ENCODE data around the gene OPCML.

The OPCML gene

DNA sequence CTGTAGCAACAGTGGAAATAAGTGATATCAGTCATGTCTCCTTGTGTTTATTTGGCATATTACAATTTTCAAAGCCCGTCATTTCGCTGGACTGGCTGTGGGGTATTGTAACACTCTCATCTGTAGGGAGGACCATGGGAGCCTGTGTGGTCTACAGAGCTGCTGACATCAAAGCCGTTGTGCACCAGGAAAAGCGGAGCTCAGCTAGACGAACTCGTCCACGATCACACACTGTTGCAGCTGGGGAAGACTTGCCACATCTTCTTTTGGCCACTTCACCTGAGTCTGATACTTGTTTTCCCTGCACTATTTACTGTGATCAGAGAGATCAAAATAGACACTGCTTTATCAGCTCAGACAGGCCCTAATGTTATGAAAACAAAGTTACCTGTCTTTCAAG is 741.3 kb downstream of the OPCML start:
- no peak for DNase-seq (ENCODE audit: low read depth in 2 of 2)

GRCh38 chr11:132790466-132790865 is 741.8 kb downstream of the OPCML start:
- no peak for DNase-seq (ENCODE audit: low read depth in 2 of 2)

DNA sequence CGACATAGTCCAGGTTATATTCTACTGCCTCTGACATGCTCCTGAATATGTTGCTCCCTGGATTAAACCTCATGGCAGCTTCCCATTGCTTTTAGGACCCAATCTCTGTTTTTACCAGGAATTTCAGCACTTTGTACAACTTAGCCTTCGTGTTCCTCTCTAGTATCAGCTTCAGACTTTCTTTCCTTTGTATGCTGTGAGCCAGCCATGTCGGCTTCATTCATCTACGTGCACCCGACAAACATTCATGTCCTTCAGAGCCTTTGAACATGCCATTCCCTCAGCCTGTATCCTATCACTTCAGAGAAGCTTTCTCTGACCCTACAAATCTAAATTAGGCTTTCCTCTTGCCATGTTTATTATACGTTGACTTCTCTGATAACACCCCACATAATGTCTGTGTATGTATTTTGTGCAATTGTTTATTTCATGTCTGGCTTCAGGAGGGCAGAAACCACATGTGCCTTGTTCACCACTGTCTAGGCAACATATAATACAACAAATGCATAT is 743.4 kb downstream of the OPCML start:
- DNase-seq (ENCODE audit: low read depth in 2 of 2): no peak

DNA sequence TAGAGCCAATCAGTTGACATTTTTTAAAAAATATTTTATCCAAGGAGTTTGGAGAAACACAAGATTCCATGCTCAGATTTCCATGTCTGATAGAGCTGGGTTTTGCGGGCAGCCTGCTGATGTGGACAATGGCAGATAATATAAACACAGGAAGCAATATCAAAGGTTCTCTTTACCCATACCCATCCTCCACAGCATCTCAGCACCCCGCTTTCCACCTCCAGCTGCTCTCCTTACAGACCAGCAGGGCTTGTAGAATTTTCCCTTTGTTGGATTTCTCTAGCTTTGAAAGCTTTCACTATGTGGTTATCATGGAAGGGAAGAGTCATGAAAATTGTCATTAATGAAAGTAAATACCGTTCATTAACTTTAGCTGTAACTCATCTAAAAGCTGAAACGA is 746.4 kb downstream of the OPCML start:
- DNase-seq (ENCODE audit: low read depth in 2 of 2): no peak

DNA sequence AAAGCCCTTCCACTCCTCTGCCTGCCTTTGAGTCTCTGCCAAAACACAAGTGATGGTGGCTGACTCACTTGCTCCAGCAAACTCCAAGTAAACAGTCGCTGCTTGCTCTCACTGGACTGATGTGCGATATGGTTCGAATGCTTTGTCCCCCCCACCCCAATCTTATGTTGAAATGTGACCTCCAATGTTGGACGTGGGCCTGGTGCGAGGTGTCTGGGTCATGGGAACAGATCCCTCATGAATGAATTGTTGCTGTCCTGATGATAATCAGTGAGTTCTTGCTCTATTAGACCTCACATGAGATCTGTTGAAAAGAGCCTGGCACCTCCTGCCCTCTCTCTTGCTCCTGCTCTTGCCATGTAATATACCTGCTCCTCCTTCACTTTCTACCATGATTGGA is 747.9 kb downstream of the OPCML start:
- no peak for DNase-seq (ENCODE audit: low read depth in 2 of 2)

GRCh38 chr11:132782102-132782501 is 750.2 kb downstream of the OPCML start:
- no peak for DNase-seq (ENCODE audit: low read depth in 2 of 2)

DNA sequence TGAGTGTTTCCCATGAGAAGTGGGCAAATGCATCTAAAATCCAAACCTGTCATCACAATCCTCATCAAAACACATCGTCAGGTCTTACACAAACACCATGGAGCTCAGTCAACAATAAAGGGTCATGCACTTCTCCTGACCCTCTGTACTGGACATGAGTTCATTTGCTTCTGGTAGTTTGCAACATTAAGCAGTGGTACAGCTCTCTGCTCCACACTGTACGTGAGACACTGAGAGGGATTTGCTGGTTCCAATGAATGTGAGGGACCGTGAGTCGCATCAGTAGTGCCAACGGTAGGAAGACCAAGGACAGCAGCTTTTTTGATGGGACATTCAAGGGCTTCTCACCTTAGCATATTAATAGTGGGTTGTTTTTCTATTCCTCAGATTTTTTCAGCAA is 752.3 kb downstream of the OPCML start:
- no peak for DNase-seq (ENCODE audit: low read depth in 2 of 2)

GRCh38 chr11:132779497-132779896 is 752.8 kb downstream of the OPCML start:
- DNase-seq (ENCODE audit: low read depth in 2 of 2): no peak

DNA sequence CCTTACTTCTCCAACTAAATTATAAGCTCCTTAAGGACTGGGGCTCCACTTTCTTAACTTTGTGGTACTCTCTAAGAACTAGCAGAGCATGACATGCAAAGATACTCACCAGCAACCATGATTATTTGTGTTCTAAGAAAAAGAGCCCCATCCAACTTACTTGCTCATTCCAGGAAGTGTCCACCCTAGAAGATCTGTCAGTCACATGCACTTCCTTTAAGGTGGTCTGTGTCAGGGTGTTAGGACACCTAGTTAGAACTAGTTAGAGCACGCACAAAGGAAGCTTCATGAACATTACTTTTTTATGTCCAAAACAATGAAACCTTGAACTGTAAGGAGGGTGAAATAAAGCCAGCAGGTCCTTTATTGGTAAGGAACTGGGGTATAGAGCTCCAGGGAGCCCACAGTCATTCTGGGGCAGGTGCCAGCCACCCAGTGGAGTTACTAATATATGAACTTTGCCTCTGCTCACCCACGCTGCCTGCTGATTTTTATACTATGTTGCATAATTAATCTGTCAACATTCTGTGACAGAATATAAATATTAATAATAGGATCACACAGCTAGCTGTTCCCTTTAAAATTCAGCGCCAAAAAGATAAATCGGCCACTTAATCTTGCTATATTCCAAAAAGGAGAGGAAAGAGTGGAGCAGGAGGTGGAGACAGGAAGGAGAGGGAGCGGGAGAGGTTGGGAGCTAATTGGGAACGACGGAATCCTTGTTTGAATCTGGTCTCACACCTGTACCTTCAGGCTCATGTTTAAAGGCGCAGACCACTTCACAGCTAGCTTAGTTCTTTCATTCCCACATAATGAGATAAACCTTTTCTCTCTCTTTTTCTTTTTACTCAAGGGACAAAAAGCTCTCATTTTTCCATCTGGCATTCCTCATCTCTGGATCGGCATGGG is 755.0 kb downstream of the OPCML start:
- no peak for DNase-seq (ENCODE audit: low read depth in 2 of 2)

GRCh38 chr11:132773751-132774150 is 758.5 kb downstream of the OPCML start:
- no peak for DNase-seq (ENCODE audit: low read depth in 2 of 2)

- no peak for DNase-seq (ENCODE audit: low read depth in 2 of 2)
Observed at GRCh38 chr11:132772703-132773545, 759.4 kb downstream of the OPCML start.

DNA sequence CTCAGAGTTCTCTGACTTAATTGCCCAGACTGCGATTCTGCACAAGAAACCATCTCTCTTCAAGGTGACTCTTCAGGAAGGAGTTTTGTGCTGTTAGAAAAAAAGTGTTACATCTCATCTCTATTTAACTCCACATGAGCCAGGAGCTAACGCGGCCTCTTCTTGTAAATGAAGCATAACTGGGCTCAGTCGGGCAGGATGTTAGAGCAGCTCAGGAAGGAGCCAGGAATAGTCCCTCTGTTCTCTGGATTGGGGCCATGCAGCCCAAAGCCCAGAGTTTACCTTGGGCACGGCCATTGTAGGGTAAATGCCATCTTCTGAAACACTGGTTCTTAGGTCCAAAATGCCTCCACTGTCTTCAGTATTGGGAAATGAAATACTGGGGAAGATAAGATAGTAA is 760.6 kb downstream of the OPCML start:
- no peak for DNase-seq (ENCODE audit: low read depth in 2 of 2)

GRCh38 chr11:132770829-132771530 is 761.3 kb downstream of the OPCML start:
- no peak for DNase-seq (ENCODE audit: low read depth in 2 of 2)

GRCh38 chr11:132763503-132763902 is 768.8 kb downstream of the OPCML start:
- no peak for DNase-seq (ENCODE audit: low read depth in 2 of 2)

DNA sequence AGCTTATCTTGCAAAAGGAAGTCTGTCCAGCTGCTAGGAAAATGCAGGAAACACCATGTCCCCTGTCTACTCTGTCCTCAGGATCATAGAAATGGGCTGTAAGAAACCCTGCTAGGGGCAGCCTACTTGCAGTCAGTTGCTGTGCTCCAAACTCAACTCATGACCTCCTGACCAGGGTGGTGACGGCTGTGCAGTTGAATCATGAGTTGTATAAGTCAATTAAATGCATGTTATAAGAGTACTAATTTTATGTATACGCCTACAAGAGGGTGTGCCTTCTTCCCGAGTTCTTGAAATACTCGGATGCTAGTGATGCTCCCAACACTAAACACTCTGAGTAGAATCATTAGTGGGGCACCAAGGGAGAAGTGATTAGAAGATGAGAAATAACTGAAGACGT is 776.4 kb downstream of the OPCML start:
- DNase-seq (ENCODE audit: low read depth in 2 of 2): no peak

- no peak for DNase-seq (ENCODE audit: low read depth in 2 of 2)
Observed at GRCh38 chr11:132751516-132752250, 780.6 kb downstream of the OPCML start.

DNA sequence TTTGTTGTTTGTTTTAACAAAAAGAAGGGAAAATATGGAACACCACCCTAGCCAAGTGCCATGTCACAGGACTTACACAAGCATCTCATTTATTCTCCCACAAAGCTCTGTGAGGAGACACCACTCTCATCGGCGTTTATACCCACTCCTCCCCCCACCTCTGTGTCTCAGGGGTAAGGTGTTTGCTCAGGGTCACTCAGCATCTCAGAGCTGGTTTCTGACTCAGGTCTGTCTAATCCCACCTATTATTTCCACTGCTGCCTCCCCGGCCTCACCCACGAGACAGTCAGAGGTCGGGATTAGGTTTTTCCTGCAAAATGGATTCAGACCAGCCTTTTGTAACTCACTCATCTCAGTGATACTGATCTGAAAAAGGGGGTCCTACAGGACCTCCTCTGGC is 786.0 kb downstream of the OPCML start:
- DNase-seq (ENCODE audit: low read depth in 2 of 2): no peak

DNA sequence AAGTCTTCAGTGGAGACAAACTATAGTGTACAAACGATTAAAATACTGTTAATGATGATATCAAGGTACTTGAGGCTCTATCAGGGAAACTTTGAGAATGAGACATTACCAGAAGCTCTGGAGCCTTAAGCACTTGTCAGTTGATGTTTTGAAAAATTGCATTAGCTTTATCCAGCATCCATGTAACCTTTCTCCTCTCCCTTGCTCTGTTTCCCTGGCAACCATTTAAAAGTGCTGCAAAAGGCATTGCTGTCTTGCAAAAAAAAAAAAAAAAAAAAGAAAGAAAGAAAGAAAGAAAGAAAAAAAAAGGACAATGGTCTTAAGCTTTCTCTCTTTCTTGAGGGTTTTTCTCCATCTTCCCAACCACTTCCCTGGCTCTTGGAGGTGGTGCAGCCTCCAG is 787.0 kb downstream of the OPCML start:
- no peak for DNase-seq (ENCODE audit: low read depth in 2 of 2)

GRCh38 chr11:132744771-132745170 is 787.5 kb downstream of the OPCML start:
- DNase-seq (ENCODE audit: low read depth in 2 of 2): no peak

GRCh38 chr11:132743601-132744000 is 788.7 kb downstream of the OPCML start:
- no peak for DNase-seq (ENCODE audit: low read depth in 2 of 2)

GRCh38 chr11:132742929-132743328 is 789.4 kb downstream of the OPCML start:
- DNase-seq (ENCODE audit: low read depth in 2 of 2): no peak
